OCI-LY1 (cell line): ENCODE results near the gene ST7.

Experiments used
- H2AFZ ChIP-seq: fragments of 200-600 bp; sonication (generic), shearing (Covaris generic); 2 replicates; pipeline ENCODE4 v1.6.0; 2014; ENCODE audit warnings: antibody characterized with exemption, mild to moderate bottlenecking, low read length
- H3F3A ChIP-seq: fragments of 200-600 bp; sonication (generic), shearing (Covaris generic); 2 replicates; pipeline ENCODE4 v1.6.0; 2014; ENCODE audit warnings: mild to moderate bottlenecking, antibody characterized with exemption, low read length, moderate library complexity; ENCODE audit not compliant: insufficient read depth
- H3K27ac ChIP-seq: fragments of 200-600 bp; sonication (generic); 2 replicates; pipeline ENCODE4 v1.5.1; 2014; ENCODE audit warnings: low read length, mixed run types, mild to moderate bottlenecking, low read depth; ENCODE audit not compliant: poor library complexity, severe bottlenecking
- H3K27me3 ChIP-seq: fragments of 200-600 bp; sonication (generic); 2 replicates; pipeline ENCODE4 v1.6.0; 2014; ENCODE audit warnings: antibody characterized with exemption, mild to moderate bottlenecking, low read length, moderate library complexity; ENCODE audit not compliant: insufficient read depth
- H3K36me3 ChIP-seq: fragments of 200-600 bp; sonication (generic); 2 replicates; pipeline ENCODE4 v1.6.1; 2014; ENCODE audit warnings: mild to moderate bottlenecking, antibody characterized with exemption, low read length, moderate library complexity, mixed read lengths; ENCODE audit not compliant: insufficient read depth
- H3K4me1 ChIP-seq: fragments of 200-600 bp; sonication (generic); 2 replicates; pipeline ENCODE4 v1.5.1; 2014; ENCODE audit warnings: mild to moderate bottlenecking, low read length, moderate library complexity; ENCODE audit not compliant: insufficient read depth, severe bottlenecking
- H3K4me2 ChIP-seq: fragments of 200-600 bp; sonication (generic), shearing (Covaris generic); 2 replicates; pipeline ENCODE4 v1.6.1; 2014; ENCODE audit warnings: low read length
- H3K4me3 ChIP-seq: fragments of 200-600 bp; sonication (generic); 2 replicates; pipeline ENCODE4 v1.5.1; 2014; ENCODE audit warnings: low read length, low read depth, mild to moderate bottlenecking, mixed read lengths; ENCODE audit not compliant: poor library complexity, severe bottlenecking
- H3K79me2 ChIP-seq: fragments of 200-600 bp; shearing (Covaris generic); 2 replicates; pipeline ENCODE4 v1.6.1; 2016; ENCODE audit warnings: mixed run types, low read length, mixed read lengths; ENCODE audit not compliant: insufficient read depth
- H3K9ac ChIP-seq: fragments of 200-600 bp; sonication (generic), shearing (Covaris generic); 2 replicates; pipeline ENCODE4 v1.6.1; 2014; ENCODE audit warnings: mild to moderate bottlenecking, low read length, mixed read lengths
- H3K9me2 ChIP-seq: fragments of 200-600 bp; sonication (generic), shearing (Covaris generic); 2 replicates; pipeline ENCODE4 v1.6.1; 2014; ENCODE audit warnings: low read depth, mild to moderate bottlenecking, low read length, mixed read lengths
- H3K9me3 ChIP-seq: fragments of 200-600 bp; shearing (Covaris generic); 2 replicates; pipeline ENCODE4 v1.6.1; 2014; ENCODE audit warnings: low read length, mixed read lengths
- H4K20me1 ChIP-seq: fragments of 200-600 bp; sonication (generic), shearing (Covaris generic); 2 replicates; pipeline ENCODE4 v1.6.0; 2016; ENCODE audit warnings: mild to moderate bottlenecking, low read length; ENCODE audit not compliant: insufficient read depth
- CTCF ChIP-seq: fragments of 200-600 bp; sonication (generic), shearing (Covaris generic); IDR thresholded peaks from 2 replicates; pipeline ENCODE4 v1.5.1; 2017; ENCODE audit warnings: mild to moderate bottlenecking, antibody characterized with exemption, low read length, moderate library complexity, mixed read lengths
- EZH2 ChIP-seq: fragments of 200-600 bp; sonication (generic), shearing (Covaris generic); IDR thresholded peaks from 2 replicates; pipeline ENCODE4 v1.8.0; 2017; ENCODE audit warnings: borderline replicate concordance, mixed run types, mild to moderate bottlenecking, antibody characterized with exemption, low read length, moderate library complexity, mixed read lengths

The ST7 gene

GRCh38 chr7:116977172-116977571, 23.9 kb downstream of the ST7 start:
- no peak overlapping the region for H3K27ac ChIP-seq
- no peaks in the 10 kb centered on the region for H3K4me1 ChIP-seq
- H3K4me2 ChIP-seq = no peak overlapping the region
- no peaks in the 10 kb centered on the region for H3K9me2 ChIP-seq
- H4K20me1 ChIP-seq = no peaks in the 10 kb centered on the region
- H2AFZ ChIP-seq = no peak overlapping the region
- H3K79me2 ChIP-seq = no peaks in the 10 kb centered on the region
- no peak overlapping the region for H3K9ac ChIP-seq
- H3F3A ChIP-seq = no peaks in the 10 kb centered on the region
- H3K4me3 ChIP-seq = no peak overlapping the region
- H3K36me3 ChIP-seq = no peaks in the 10 kb centered on the region
- TF ChIP-seq CTCF (no peak), EZH2 (no peak)
- no peaks in the 10 kb centered on the region for H3K27me3 ChIP-seq
- no peaks in the 10 kb centered on the region for H3K9me3 ChIP-seq

GRCh38 chr7:116978006-116978405, 24.7 kb downstream of the ST7 start:
- Histone ChIP-seq H3K9ac (no peak overlapping the region), H2AFZ (no peak overlapping the region), H3F3A (no peaks in the 10 kb centered on the region), H4K20me1 (no peaks in the 10 kb centered on the region), H3K36me3 (no peaks in the 10 kb centered on the region), H3K4me2 (no peak overlapping the region), H3K27me3 (no peaks in the 10 kb centered on the region), H3K27ac (no peak overlapping the region), H3K9me2 (no peaks in the 10 kb centered on the region), H3K4me3 (no peak overlapping the region), H3K9me3 (no peaks in the 10 kb centered on the region), H3K79me2 (no peaks in the 10 kb centered on the region), H3K4me1 (no peaks in the 10 kb centered on the region)
- TF ChIP-seq EZH2 (no peak), CTCF (no peak)

GRCh38 chr7:116979430-116979829, 26.1 kb downstream of the ST7 start:
- no peak overlapping the region for H3K27ac ChIP-seq
- no peak overlapping the region for H3K9ac ChIP-seq
- H4K20me1 ChIP-seq = no peaks in the 10 kb centered on the region
- H2AFZ ChIP-seq = no peak overlapping the region
- no peaks in the 10 kb centered on the region for H3K36me3 ChIP-seq
- H3K9me3 ChIP-seq = no peaks in the 10 kb centered on the region
- H3K4me3 ChIP-seq = no peak overlapping the region
- no peaks in the 10 kb centered on the region for H3K4me1 ChIP-seq
- no peaks in the 10 kb centered on the region for H3F3A ChIP-seq
- TF ChIP-seq EZH2 (no peak), CTCF (no peak)
- H3K27me3 ChIP-seq = no peaks in the 10 kb centered on the region
- no peaks in the 10 kb centered on the region for H3K9me2 ChIP-seq
- no peaks in the 10 kb centered on the region for H3K79me2 ChIP-seq
- H3K4me2 ChIP-seq = no peak overlapping the region
